Ureter (tissue), 1 donor: Measurements from ENCODE around the gene ZBTB37. TPM values are rescaled to one million over a fixed set of nuclear protein-coding genes. Genes with fewer than 3 reads are reported as not detected.
"Not testable (repeated sequence)": the region's sequence is repeated elsewhere in the genome, so short reads cannot be mapped to it uniquely, and the experiment has no call there.

ENCODE experiments used
- DNase-seq: peaks from one replicate; pipeline ENCODE4 v3.0.0-alpha.2; 2020; ENCODE audit warnings: low spot score
- total RNA-seq: library from RNA; stranded (reverse); gene quantifications from one replicate; pipeline ENCODE4 v1.2.4, GENCODE V29; 2023
- donor health status: DM: yes; HTN: yes; CAD: no.

The ZBTB37 gene, protein sequence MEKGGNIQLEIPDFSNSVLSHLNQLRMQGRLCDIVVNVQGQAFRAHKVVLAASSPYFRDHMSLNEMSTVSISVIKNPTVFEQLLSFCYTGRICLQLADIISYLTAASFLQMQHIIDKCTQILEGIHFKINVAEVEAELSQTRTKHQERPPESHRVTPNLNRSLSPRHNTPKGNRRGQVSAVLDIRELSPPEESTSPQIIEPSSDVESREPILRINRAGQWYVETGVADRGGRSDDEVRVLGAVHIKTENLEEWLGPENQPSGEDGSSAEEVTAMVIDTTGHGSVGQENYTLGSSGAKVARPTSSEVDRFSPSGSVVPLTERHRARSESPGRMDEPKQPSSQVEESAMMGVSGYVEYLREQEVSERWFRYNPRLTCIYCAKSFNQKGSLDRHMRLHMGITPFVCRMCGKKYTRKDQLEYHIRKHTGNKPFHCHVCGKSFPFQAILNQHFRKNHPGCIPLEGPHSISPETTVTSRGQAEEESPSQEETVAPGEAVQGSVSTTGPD
- 20.4 TPM for total RNA-seq

GRCh38 chr1:173868266-173869020, at the start of gene ZBTB37:
Gene ZBTB37, plus strand, starts transcription at chr1:173868380. Its CDS starts 1,846 bp downstream, at chr1:173870226.
- DNase-seq: peak; percentile 95

GRCh38 chr1:173818459-173818858, 49.7 kb upstream of the ZBTB37 start:
- no peak for DNase-seq

DNA sequence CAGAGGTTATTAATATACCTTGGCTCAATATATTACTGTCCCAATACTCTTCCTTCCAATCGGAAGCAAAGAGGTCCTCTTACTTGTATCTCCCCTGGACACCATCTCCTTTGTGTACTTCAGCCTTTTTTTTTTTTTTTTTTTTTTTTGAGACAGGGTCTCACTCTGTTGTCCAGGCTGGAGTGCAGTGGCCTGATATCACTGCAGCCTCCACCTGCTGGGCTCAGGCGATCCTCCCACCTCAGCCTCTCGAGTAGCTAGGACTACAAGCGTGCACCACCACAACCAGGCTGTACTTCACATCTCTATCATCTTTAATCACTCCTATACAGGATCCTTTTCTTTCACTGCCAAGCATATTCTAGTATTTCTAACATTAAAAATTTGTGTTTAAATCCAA, 46.5 kb upstream of the ZBTB37 start:
- no peak for DNase-seq

- DNase-seq: no peak
Measured at GRCh38 chr1:173823781-173824314, 44.3 kb upstream of the ZBTB37 start.

- peak; percentile 97 for DNase-seq
Measured at GRCh38 chr1:173824315-173825081, 43.7 kb upstream of the ZBTB37 start, which contains the start of the genes CENPL and DARS2. Gene CENPL, minus strand, starts transcription at chr1:173824883. Its CDS starts 13,584 bp downstream, at chr1:173811299. Gene DARS2, plus strand, starts transcription at chr1:173824673. Its CDS starts 557 bp downstream, at chr1:173825230.

- no peak for DNase-seq
Measured at GRCh38 chr1:173827611-173828010, 40.6 kb upstream of the ZBTB37 start.

- DNase-seq: no peak
Measured at GRCh38 chr1:173832748-173833147, 35.4 kb upstream of the ZBTB37 start.

GRCh38 chr1:173852105-173852504, 16.1 kb upstream of the ZBTB37 start:
- no peak for DNase-seq

- no peak for DNase-seq
Measured at GRCh38 chr1:173853074-173853473, 15.1 kb upstream of the ZBTB37 start.

DNA sequence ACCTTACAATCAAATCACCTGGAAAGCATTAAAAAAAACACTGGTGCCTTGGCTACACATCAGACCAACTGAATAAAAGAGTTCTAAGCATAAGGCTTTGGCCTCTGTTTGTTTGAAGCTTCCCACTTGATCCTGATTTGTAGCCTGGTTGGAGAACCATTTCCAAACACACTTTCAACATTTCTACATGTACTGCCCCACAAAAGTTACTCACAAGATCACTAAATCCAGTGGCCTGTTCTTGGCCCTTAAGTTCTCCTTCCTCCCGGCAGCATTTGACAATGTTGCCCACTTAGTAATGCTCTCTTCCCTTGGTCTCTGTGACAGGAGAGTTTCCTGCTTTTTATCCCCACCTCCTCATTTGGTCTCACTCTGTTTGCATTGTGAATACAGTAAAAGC, 12.2 kb upstream of the ZBTB37 start:
- DNase-seq: no peak

- no peak for DNase-seq
Measured at GRCh38 chr1:173856903-173857302, 11.3 kb upstream of the ZBTB37 start.

DNA sequence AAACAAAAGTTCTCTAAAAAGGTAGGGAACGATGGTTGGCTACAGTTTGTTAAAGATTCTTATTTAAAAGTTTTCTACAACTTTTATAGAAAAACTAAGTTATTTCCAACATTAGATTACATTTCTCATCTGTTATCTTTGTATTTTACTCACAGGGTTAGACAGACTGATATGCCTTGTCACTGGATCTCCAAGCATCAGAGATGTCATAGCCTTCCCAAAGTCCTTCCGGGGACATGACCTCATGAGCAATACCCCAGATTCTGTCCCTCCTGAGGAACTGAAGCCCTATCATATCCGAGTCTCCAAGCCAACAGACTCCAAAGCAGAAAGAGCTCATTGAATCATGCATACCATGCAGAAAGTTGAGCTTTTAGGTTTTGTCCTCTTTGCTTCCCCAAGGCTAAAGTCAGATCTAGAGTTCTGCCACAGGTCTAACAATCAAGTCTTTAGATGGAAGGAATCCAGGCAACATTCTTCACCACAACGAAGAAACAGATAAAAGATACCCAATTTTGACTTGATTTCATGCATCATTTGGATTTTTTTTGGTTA, 10.7 kb upstream of the ZBTB37 start:
- DNase-seq: no peak

- not testable (repeated sequence) for DNase-seq
Measured at GRCh38 chr1:173859547-173859946, 8.6 kb upstream of the ZBTB37 start.

- DNase-seq: no peak
Measured at GRCh38 chr1:173860065-173860464, 8.1 kb upstream of the ZBTB37 start.

- no peak for DNase-seq
Measured at GRCh38 chr1:173861731-173862145, 6.4 kb upstream of the ZBTB37 start.

DNA sequence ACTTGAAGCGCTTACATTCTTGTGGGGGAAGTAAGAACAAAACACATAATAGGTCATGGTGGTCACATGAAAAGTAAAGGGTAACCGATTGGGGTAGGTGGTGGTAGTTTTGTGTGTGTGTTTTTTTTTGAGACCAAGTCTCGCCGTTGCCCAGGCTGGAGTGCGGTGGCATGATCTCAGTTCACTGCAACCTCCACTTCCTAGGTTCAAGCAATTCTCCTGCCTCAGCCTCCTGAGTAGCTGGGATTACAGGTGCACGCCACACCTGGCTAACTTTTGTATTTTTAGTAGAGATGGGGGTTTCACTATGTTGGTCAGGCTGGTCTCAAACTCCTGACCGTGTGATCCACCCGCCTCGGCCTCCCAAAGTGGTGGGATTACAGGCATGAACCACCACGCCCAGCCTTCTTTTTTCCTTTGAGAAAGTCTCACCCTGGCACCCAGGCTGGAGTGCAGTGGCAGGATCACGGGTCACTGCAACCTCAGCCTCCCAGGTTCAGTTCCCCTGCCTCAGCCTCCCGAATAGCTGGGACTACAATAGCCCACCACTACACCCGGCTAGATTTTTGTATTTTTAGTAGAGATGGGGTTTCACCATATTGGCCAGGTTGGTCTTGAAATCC, 5.9 kb upstream of the ZBTB37 start:
- not testable (repeated sequence) for DNase-seq

DNA sequence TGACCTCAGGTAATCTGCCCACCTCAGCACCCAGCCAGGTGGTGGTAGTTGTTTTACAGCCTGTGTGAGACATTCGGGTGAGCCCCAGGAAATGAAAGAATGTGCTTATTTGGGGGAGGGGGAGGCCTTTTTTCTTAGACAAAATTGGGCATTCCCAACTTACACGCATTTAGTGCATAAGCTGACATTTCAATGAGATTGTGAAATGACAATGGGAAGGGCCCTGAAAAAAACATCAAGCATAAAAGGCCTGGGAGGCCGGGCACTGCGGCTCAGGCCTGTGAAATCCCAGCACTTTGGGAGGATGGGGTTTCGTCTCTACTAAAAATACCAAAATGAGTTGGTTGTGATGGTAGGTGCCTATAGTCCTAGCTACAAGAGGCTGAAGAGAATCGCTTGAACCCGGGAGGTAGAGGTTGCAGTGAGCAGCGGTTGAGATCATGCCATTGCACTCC, 5.4 kb upstream of the ZBTB37 start:
- no peak for DNase-seq

- DNase-seq: no peak
Measured at GRCh38 chr1:173863224-173864161, 4.7 kb upstream of the ZBTB37 start.

DNA sequence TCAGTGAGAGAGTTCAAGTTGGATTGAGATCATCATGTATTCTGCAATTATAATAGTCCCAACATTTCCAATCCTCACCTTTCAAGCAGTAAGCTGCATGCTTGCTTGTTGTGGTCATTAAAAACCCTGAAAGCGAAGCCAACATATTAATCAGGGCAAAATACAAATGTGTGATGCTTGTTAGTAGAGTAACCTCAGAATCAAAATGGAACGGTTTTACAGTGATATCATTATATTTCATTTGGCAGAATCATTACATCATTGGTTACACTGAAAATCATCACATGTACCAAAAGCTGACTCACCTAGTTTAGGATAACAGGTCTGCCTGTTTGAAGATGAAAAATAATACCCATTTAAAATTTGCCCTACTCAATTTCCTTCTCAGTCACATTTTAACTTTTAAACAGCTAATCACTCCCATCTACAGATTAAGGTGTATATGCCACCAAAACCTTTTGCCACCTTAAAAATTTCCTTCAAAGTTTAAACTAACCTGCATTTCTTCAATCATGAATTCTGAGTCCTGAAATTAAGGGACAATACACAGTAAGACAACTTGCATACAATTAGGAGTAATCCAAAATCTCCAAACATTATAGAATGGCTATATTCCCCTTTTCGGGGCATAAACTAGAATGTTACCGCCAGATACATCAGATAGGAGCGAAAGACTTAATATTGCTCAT, 3.9 kb upstream of the ZBTB37 start:
- DNase-seq: no peak
